GM23338 (cell line): ENCODE results near the gene EXOC5. TPM values are rescaled to one million over a fixed set of nuclear protein-coding genes. Genes with fewer than 3 reads are reported as not detected.
A peak's percentile ranks its signal among the peaks of the same experiment; 100 is the strongest.

Experiments
- ATAC-seq: fragments of 200-7000 bp; cut with Tn5 transposase; 3 replicates; pipeline ENCODE4 v1.9.1; 2020
- DNase-seq: peaks from one replicate; pipeline ENCODE4 v3.0.0-alpha.2; 2015; ENCODE audit warnings: low spot score
- H2AFZ ChIP-seq: fragments of 200-600 bp; sonication (generic); 2 replicates; pipeline ENCODE4 v1.8.0; 2016; ENCODE audit warnings: antibody characterized with exemption, mild to moderate bottlenecking, moderate library complexity
- H3F3A ChIP-seq: fragments of 200-600 bp; sonication (generic); replicated peaks from 2 replicates; pipeline ENCODE4 v1.8.0; 2017; ENCODE audit warnings: antibody characterized with exemption, mixed run types, low read depth
- H3K27ac ChIP-seq: fragments of 200-600 bp; sonication (generic); 2 replicates; pipeline ENCODE4 v1.6.1; 2016; ENCODE audit warnings: low read depth
- H3K27me3 ChIP-seq: fragments of 200-600 bp; sonication (generic); 2 replicates; pipeline ENCODE4 v1.8.0; 2016; ENCODE audit warnings: mild to moderate bottlenecking, mixed run types, moderate library complexity; ENCODE audit not compliant: insufficient read depth
- H3K36me3 ChIP-seq: fragments of 200-600 bp; sonication (generic); 2 replicates; pipeline ENCODE4 v1.8.0; 2016; ENCODE audit warnings: mild to moderate bottlenecking; ENCODE audit not compliant: insufficient read depth
- H3K4me1 ChIP-seq: fragments of 200-600 bp; sonication (generic); 2 replicates; pipeline ENCODE4 v1.8.0; 2016; ENCODE audit warnings: mild to moderate bottlenecking, moderate library complexity; ENCODE audit not compliant: insufficient read depth
- H3K4me2 ChIP-seq: fragments of 200-600 bp; sonication (generic); 2 replicates; pipeline ENCODE4 v1.7.1; 2017; ENCODE audit warnings: mixed run types
- H3K4me3 ChIP-seq: fragments of 200-600 bp; sonication (generic); 2 replicates; pipeline ENCODE4 v1.6.1; 2016; ENCODE audit warnings: mixed run types
- H3K79me2 ChIP-seq: fragments of 200-600 bp; sonication (generic); replicated peaks from 2 replicates; pipeline ENCODE4 v1.8.0; 2017; ENCODE audit warnings: mild to moderate bottlenecking; ENCODE audit not compliant: insufficient read depth
- H3K9me2 ChIP-seq: fragments of 200-600 bp; sonication (generic); 2 replicates; pipeline ENCODE4 v1.8.0; 2017; ENCODE audit not compliant: insufficient read depth
- H4K20me1 ChIP-seq: fragments of 200-600 bp; sonication (generic); replicated peaks from 2 replicates; pipeline ENCODE4 v1.8.0; 2017; ENCODE audit warnings: mild to moderate bottlenecking; ENCODE audit not compliant: insufficient read depth
- H3K27ac Mint-ChIP-seq: 2 replicates; pipeline ENCODE4 v1.8.0; 2020; ENCODE audit warnings: inconsistent platforms, mild to moderate bottlenecking, moderate library complexity, mixed read lengths
- H3K27me3 Mint-ChIP-seq: 3 replicates; pipeline ENCODE4 v1.8.0; 2022; ENCODE audit warnings: low read depth, mild to moderate bottlenecking, moderate library complexity, mixed read lengths, inconsistent platforms; ENCODE audit not compliant: insufficient read depth, poor library complexity
- H3K36me3 Mint-ChIP-seq: 3 replicates; pipeline ENCODE4 v1.8.0; 2021; ENCODE audit warnings: low read depth, mild to moderate bottlenecking, inconsistent platforms, moderate library complexity, mixed read lengths
- H3K4me1 Mint-ChIP-seq: 3 replicates; pipeline ENCODE4 v1.8.0; 2020; ENCODE audit warnings: mild to moderate bottlenecking, inconsistent platforms, mixed read lengths
- H3K4me3 Mint-ChIP-seq: 3 replicates; pipeline ENCODE4 v1.8.0; 2021; ENCODE audit warnings: moderate library complexity, mild to moderate bottlenecking, inconsistent platforms, mixed read lengths
- H3K9me3 Mint-ChIP-seq: 3 replicates; pipeline ENCODE4 v1.8.0; 2020; ENCODE audit warnings: moderate library complexity, mild to moderate bottlenecking, inconsistent platforms, mixed read lengths
- EZH2phosphoT487 ChIP-seq: fragments of 200-600 bp; sonication (generic); IDR thresholded peaks from one replicate; pipeline ENCODE4 v1.8.1; 2018; ENCODE audit warnings: antibody characterized with exemption; ENCODE audit not compliant: unreplicated experiment
- polyA plus RNA-seq: library from polyadenylated mRNA; unstranded; fragments of >200 nt; fragmentation: Nextera tagmentation; extraction: Ambion mirVana; gene quantifications from 2 replicates; pipeline ENCODE4 v1.2.1, GENCODE V29; 2016
- total RNA-seq: library from RNA; depleted of rRNA; stranded (reverse); fragments of >200 nt; shearing (Covaris generic); gene quantifications from 2 replicates; pipeline ENCODE4 v1.2.3, GENCODE V29; 2014
- TF ChIP-seq, protein P1 (sequence below): fragments of 250-450 bp; sonication (Bioruptor Pico); IDR thresholded peaks from 2 replicates; pipeline ENCODE4 v1.5.0; 2020; ENCODE audit warnings: mild to moderate bottlenecking, moderate library complexity
- TF ChIP-seq, protein P2 (sequence below): IDR thresholded peaks from one replicate; pipeline ENCODE4 v1.6.1; 2018; ENCODE audit warnings: antibody characterized with exemption; ENCODE audit not compliant: unreplicated experiment
- TF ChIP-seq, protein P3 (sequence below), 2 experiments: fragments of 200-600 bp in 1 of 2; sonication (generic) in 1 of 2; conservative IDR thresholded peaks; 2 replicates each; pipeline versions ENCODE4 v1.5.1 to v1.6.1; 2016 to 2017; ENCODE audit warnings: antibody characterized with exemption in 2 of 2, low read depth in 2 of 2, mild to moderate bottlenecking in 2 of 2, moderate library complexity in 1 of 2

Gene EXOC5
- total and polyA plus RNA-seq, 2 experiments from 2014 or later, result 26.4 to 55.9 TPM

DNA sequence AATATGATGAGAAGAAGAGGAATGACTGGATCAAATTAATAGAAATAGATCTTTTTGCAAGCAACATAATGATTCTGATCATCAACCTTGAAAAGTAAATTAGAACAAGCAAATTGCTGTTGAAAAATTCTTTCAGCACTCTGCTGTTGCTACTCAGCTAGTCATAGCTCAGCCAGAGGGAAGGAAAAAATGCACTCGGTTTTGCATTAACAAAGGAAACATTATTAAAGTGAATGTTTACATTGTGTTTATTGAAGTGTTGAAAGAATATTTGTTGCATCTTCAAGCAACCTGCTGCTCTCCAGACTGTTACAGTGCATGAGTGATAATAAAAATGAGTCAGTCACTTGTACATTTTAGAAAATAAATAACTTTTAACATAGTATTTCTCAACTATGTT is 26.5 kb upstream of the EXOC5 start:
- DNase-seq (no peak), ATAC-seq (no peak)
- Histone ChIP-seq H3K27ac (no peak overlapping the region), H2AFZ (no peak overlapping the region), H3K79me2 (no peaks in the 10 kb centered on the region), H3K27me3 (no peaks in the 10 kb centered on the region), H3K36me3 (no peaks in the 10 kb centered on the region), H3K9me2 (no peaks in the 10 kb centered on the region), H4K20me1 (no peaks in the 10 kb centered on the region), H3K4me2 (no peak overlapping the region), H3K4me3 (no peak overlapping the region), H3K4me1 (peaks cover 9% of the 10 kb centered on the region), H3F3A (no peaks in the 10 kb centered on the region)
- H3K27ac Mint-ChIP-seq, result peak overlapping the region; percentile 80
- H3K36me3 Mint-ChIP-seq, result no peaks in the 10 kb centered on the region
- no peak overlapping the region for H3K4me3 Mint-ChIP-seq
- peaks cover 8% of the 10 kb centered on the region; the same call in 2 of the 3 replicates for H3K4me1 Mint-ChIP-seq
- TF ChIP-seq, protein P1, sequence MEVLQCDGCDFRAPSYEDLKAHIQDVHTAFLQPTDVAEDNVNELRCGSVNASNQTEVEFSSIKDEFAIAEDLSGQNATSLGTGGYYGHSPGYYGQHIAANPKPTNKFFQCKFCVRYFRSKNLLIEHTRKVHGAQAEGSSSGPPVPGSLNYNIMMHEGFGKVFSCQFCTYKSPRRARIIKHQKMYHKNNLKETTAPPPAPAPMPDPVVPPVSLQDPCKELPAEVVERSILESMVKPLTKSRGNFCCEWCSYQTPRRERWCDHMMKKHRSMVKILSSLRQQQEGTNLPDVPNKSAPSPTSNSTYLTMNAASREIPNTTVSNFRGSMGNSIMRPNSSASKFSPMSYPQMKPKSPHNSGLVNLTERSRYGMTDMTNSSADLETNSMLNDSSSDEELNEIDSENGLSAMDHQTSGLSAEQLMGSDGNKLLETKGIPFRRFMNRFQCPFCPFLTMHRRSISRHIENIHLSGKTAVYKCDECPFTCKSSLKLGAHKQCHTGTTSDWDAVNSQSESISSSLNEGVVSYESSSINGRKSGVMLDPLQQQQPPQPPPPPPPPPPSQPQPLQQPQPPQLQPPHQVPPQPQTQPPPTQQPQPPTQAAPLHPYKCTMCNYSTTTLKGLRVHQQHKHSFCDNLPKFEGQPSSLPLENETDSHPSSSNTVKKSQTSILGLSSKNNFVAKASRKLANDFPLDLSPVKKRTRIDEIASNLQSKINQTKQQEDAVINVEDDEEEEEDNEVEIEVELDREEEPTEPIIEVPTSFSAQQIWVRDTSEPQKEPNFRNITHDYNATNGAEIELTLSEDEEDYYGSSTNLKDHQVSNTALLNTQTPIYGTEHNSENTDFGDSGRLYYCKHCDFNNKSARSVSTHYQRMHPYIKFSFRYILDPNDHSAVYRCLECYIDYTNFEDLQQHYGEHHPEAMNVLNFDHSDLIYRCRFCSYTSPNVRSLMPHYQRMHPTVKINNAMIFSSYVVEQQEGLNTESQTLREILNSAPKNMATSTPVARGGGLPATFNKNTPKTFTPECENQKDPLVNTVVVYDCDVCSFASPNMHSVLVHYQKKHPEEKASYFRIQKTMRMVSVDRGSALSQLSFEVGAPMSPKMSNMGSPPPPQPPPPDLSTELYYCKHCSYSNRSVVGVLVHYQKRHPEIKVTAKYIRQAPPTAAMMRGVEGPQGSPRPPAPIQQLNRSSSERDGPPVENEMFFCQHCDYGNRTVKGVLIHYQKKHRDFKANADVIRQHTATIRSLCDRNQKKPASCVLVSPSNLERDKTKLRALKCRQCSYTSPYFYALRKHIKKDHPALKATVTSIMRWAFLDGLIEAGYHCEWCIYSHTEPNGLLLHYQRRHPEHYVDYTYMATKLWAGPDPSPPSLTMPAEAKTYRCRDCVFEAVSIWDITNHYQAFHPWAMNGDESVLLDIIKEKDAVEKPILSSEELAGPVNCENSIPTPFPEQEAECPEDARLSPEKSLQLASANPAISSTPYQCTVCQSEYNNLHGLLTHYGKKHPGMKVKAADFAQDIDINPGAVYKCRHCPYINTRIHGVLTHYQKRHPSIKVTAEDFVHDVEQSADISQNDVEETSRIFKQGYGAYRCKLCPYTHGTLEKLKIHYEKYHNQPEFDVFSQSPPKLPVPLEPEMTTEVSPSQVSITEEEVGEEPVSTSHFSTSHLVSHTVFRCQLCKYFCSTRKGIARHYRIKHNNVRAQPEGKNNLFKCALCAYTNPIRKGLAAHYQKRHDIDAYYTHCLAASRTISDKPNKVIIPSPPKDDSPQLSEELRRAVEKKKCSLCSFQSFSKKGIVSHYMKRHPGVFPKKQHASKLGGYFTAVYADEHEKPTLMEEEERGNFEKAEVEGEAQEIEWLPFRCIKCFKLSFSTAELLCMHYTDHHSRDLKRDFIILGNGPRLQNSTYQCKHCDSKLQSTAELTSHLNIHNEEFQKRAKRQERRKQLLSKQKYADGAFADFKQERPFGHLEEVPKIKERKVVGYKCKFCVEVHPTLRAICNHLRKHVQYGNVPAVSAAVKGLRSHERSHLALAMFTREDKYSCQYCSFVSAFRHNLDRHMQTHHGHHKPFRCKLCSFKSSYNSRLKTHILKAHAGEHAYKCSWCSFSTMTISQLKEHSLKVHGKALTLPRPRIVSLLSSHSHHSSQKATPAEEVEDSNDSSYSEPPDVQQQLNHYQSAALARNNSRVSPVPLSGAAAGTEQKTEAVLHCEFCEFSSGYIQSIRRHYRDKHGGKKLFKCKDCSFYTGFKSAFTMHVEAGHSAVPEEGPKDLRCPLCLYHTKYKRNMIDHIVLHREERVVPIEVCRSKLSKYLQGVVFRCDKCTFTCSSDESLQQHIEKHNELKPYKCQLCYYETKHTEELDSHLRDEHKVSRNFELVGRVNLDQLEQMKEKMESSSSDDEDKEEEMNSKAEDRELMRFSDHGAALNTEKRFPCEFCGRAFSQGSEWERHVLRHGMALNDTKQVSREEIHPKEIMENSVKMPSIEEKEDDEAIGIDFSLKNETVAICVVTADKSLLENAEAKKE (CRISPR knock-in tag), result no peak
- no peak for TF ChIP-seq EZH2phosphoT487
- no peaks in the 10 kb centered on the region for H3K9me3 Mint-ChIP-seq
- no peaks in the 10 kb centered on the region for H3K27me3 Mint-ChIP-seq

DNA sequence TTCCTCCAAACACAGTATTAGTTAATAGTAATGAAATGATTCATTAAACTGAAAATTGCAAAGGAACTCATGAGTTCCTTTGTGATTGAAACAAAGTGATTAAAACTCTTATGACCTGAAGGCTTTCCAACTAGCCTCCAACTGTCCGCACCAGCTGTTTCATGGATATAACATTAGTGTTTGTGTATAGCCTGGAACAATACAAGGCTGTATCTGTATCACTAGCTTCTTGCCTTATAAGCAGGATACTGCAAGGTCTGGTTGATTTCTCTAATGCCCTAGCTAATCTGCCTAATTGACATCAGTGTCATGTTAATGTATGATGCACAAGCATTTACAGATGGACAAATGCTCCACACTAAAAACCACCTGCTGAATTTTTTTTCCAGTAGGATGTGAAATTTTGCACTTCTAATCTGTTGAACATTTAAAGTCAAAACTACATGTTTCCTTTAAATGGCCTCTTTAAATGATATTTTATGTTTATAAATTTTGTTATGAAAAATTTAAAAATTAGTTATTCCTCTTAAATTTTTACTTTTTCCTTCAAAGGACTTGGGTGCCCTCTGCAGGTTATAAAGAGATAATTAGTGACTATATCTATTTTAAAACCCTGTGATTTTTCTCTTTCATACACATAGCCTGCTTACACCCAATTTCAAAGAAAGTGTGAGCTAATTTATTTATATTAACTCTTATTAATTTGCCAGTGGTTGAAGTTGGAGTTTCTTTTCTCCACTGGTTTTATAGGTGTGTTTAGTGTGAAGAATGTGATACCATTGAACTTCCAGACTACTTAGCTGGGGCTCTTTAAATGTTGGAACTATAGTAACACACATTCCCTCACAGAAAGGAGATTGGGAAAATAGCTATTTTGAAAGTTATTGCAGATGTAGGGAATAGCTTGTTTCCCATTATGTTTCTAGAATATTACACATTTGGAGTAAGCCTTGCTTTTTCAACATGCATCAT is 25.4 kb upstream of the EXOC5 start:
- no peaks in the 10 kb centered on the region for H3K36me3 ChIP-seq
- TF ChIP-seq, protein P2, sequence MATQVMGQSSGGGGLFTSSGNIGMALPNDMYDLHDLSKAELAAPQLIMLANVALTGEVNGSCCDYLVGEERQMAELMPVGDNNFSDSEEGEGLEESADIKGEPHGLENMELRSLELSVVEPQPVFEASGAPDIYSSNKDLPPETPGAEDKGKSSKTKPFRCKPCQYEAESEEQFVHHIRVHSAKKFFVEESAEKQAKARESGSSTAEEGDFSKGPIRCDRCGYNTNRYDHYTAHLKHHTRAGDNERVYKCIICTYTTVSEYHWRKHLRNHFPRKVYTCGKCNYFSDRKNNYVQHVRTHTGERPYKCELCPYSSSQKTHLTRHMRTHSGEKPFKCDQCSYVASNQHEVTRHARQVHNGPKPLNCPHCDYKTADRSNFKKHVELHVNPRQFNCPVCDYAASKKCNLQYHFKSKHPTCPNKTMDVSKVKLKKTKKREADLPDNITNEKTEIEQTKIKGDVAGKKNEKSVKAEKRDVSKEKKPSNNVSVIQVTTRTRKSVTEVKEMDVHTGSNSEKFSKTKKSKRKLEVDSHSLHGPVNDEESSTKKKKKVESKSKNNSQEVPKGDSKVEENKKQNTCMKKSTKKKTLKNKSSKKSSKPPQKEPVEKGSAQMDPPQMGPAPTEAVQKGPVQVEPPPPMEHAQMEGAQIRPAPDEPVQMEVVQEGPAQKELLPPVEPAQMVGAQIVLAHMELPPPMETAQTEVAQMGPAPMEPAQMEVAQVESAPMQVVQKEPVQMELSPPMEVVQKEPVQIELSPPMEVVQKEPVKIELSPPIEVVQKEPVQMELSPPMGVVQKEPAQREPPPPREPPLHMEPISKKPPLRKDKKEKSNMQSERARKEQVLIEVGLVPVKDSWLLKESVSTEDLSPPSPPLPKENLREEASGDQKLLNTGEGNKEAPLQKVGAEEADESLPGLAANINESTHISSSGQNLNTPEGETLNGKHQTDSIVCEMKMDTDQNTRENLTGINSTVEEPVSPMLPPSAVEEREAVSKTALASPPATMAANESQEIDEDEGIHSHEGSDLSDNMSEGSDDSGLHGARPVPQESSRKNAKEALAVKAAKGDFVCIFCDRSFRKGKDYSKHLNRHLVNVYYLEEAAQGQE, result no peak
- TF ChIP-seq, protein P3, sequence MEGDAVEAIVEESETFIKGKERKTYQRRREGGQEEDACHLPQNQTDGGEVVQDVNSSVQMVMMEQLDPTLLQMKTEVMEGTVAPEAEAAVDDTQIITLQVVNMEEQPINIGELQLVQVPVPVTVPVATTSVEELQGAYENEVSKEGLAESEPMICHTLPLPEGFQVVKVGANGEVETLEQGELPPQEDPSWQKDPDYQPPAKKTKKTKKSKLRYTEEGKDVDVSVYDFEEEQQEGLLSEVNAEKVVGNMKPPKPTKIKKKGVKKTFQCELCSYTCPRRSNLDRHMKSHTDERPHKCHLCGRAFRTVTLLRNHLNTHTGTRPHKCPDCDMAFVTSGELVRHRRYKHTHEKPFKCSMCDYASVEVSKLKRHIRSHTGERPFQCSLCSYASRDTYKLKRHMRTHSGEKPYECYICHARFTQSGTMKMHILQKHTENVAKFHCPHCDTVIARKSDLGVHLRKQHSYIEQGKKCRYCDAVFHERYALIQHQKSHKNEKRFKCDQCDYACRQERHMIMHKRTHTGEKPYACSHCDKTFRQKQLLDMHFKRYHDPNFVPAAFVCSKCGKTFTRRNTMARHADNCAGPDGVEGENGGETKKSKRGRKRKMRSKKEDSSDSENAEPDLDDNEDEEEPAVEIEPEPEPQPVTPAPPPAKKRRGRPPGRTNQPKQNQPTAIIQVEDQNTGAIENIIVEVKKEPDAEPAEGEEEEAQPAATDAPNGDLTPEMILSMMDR (conservative IDR thresholded peaks at IDR 0.05; ENCODE audit: low read depth in 2 of 2), result peak in 1 of 2 experiments; percentile 56; a peak in 2 of 4 replicates
- H3K27me3 ChIP-seq, result no peaks in the 10 kb centered on the region
- Mint-ChIP-seq H3K27ac (no peak overlapping the region), H3K4me1 (peaks cover 6% of the 10 kb centered on the region; the same call in 2 of the 3 replicates), H3K4me3 (no peak overlapping the region), H3K36me3 (peaks cover 1% of the 10 kb centered on the region; the same call in 1 of the 3 replicates), H3K27me3 (no peaks in the 10 kb centered on the region), H3K9me3 (no peaks in the 10 kb centered on the region)
- no peak overlapping the region for H3K27ac ChIP-seq
- no peaks in the 10 kb centered on the region for H4K20me1 ChIP-seq
- no peaks in the 10 kb centered on the region for H3K79me2 ChIP-seq
- no peaks in the 10 kb centered on the region for H3F3A ChIP-seq
- H3K4me3 ChIP-seq, result no peak overlapping the region
- H3K4me2 ChIP-seq, result no peak overlapping the region
- H3K4me1 ChIP-seq, result peaks cover 9% of the 10 kb centered on the region
- DNase-seq (peak; percentile 38), ATAC-seq (no peak)
- no peak overlapping the region for H2AFZ ChIP-seq
- H3K9me2 ChIP-seq, result no peaks in the 10 kb centered on the region
